NCI-H460 (cell line): ENCODE measurements around the gene LMNTD2. TPM values are rescaled to one million over a fixed set of nuclear protein-coding genes. Genes with fewer than 3 reads are reported as not detected.

Experiments used
- DNase-seq: peaks from one replicate; pipeline ENCODE4 v3.0.0-alpha.2; 2016; ENCODE audit warnings: low read depth; ENCODE audit errors: extremely low read depth
- total RNA-seq: library from RNA; depleted of rRNA; stranded (reverse); fragments of >200 nt; shearing (Covaris generic); gene quantifications from 2 replicates; pipeline ENCODE4 v1.2.3, GENCODE V29; 2014

The LMNTD2 gene
- total RNA-seq, 1 experiment from 2014 or later: 1.8 TPM

DNA sequence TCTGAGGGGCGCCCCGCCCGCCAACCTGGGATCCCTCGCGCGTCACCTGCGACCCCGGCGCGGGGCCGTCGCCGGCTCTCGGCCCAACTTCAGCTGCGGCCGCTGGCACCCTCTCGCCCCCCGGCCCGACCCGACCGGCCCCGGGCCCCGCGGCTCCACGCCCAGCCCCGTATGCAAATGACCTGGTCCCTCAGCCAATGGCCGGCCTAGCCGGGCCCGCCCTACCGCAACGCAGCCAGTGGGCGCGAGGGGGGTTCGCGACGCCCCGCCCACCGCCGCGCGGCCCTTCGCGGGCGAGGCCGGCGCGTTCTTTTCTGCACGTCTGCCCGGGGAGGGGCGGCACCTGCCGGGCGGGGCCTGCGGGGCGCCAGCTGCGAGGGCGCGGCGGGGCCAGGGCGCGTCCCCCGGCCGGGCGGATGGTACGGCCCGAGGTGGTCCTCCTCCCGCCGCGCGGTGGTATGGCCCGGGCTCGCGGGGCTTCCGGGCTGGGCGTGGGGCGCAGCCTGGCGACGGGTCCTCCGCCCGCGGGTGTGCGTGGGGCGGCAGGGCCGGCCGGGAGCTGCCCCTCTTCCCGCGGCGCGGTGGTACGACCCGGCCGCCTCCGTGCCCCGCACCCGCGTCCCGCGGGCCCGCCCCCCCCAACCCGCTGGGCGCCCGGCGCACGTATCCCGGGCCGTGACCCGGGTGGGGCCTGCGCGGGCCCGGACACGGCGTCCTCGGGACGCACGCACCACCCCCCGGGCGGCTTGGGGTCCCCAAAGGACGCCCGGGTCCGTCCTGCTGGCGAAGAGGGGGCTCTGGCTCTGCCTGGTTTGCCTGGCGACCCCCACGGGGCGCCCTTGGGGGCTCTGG lies 8.0 kb upstream of the LMNTD2 start:
- DNase-seq: peak; percentile 86

- DNase-seq: no peak
These were observed 7.2 kb upstream of the LMNTD2 start for GRCh38 chr11:567629-568292.

- DNase-seq: no peak
These were observed 6.6 kb upstream of the LMNTD2 start for GRCh38 chr11:567011-567628.

DNA sequence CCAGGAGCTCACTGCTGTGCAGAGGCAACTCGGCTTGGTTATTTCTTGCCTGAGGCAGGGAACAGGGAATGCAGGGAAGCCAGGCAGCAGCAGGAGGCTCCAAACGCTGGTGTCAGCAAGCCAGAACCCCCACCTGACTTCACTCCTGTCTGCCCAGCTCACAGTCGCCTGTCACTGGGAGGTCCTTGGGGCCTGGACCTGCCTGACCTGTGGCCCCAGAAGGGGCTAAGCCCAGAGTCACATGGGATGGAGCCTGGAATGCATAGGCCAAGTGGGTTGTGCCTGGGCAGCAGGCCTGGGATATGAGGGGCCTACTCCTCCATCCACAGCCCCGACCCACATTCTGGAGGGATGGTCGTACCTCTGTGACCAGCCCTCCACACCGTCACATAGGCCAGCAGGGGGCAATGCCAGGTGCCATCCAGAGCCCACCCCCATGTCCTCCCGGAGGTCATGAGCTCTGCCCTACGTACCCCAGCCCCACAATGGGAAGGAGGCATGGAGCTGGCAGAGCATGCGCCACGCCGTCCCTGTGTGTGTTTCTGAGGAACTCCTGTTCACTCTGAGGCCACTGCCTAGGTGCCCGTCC lies 5.5 kb upstream of the LMNTD2 start:
- DNase-seq: no peak

- DNase-seq: no peak
These were observed 3.5 kb upstream of the LMNTD2 start for GRCh38 chr11:563812-564578.

DNA sequence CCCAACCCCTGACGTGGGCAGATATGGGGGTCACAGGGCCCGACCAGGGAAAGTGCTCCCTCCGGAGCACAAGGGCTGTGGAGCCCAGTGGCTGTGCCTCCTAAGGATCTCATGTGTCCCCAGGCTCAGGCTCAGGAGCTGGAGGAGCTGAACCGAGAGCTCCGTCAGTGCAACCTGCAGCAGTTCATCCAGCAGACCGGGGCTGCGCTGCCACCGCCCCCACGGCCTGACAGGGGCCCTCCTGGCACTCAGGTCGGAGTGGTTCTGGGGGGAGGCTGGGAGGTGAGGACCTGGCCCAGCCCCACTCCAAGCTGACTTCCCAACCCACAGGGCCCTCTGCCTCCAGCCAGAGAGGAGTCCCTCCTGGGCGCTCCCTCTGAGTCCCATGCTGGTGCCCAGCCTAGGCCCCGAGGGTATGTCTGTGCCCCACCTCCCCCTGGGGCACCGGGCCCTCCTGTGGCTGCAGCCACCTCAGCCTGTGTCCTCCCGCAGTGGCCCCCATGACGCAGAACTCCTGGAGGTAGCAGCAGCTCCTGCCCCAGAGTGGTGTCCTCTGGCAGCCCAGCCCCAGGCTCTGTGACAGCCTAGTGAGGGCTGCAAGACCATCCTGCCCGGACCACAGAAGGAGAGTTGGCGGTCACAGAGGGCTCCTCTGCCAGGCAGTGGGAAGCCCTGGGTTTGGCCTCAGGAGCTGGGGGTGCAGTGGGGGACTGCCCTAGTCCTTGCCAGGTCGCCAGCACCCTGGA lies 2.7 kb upstream of the LMNTD2 start:
- no peak for DNase-seq

DNA sequence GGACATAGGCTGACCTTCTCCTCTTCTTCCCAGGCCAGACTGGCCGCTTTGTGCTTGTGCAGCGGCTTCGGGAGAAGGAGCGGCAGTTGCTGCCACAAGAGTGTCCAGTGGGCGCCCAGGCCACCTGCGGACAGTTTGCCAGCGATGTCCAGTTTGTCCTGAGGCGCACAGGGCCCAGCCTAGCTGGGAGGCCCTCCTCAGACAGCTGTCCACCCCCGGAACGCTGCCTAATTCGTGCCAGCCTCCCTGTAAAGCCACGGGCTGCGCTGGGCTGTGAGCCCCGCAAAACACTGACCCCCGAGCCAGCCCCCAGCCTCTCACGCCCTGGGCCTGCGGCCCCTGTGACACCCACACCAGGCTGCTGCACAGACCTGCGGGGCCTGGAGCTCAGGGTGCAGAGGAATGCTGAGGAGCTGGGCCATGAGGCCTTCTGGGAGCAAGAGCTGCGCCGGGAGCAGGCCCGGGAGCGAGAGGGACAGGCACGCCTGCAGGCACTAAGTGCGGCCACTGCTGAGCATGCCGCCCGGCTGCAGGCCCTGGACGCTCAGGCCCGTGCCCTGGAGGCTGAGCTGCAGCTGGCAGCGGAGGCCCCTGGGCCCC lies 1.6 kb upstream of the LMNTD2 start:
- no peak for DNase-seq

DNA sequence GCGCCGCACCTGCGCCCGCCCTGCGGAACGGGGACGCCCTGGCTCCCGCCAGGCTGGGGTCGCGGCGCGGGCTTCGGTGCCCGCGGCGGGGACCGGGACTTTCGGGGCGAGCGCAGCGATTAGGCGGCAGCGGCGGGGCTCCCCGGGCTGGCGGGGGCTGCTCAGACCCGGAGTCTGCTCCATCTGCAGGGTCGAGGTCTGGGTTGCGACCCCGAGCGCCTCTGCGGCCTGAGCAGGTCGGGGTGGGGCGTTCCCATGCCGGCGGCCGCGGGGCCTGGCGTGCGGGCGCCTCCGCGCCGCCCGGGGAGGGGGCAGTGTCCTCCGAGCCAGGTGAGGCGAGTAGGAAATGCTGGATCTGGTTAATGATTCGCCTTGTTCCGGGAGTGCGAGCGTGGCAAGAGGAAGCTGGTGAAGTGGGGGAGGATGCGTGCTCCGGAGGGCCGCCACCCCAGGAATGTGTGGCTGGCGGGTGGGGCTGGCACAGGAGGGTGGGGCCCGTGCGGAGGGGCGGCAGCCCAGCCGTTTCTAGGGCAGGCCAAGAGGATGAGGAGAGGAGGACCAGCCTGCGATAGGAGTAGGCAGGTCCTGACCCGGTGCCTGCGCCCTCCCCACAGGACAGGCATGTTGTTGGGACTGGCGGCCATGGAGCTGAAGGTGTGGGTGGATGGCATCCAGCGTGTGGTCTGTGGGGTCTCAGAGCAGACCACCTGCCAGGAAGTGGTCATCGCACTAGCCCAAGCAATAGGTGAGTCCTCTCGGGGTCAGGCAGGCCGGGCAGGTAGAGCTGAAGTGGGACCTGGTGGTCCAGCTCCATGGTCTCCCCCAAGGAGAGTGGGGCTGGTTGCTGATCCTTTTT lies 838 bp upstream of the LMNTD2 start:
- DNase-seq: no peak

- DNase-seq: no peak
These were observed 730 bp downstream of the LMNTD2 start for GRCh38 chr11:559712-560304.

DNA sequence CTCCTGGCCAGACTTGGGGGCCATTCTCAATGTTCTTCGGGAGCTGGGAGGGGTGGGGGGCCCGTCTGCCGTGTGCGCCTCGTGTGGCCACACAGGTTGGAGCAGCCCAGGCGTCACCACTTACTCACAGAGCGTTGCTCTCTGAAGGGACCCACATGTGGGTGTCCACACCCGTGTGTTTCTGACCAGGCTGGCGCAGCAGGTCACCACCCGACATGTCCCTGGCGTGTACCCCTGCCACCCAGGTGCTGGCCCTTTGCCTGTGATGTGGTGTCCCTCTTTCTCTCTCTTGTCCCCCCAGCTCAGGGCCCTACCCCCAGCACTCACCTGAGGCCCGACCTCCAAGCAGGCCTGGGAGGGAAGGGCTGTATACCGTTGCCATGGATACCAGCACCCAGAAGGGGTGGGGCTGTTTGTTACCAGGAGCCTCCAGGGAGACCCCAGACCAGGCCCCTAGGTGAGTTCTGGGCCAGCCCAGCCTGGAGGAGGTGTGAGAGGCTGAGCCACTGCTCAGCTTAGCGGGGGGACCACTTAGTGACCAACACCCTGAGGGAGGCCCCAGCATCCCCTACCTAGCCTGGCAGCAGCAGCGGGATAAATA lies 1.4 kb downstream of the LMNTD2 start:
- no peak for DNase-seq

GRCh38 chr11:558503-558902 lies 2.0 kb downstream of the LMNTD2 start:
- DNase-seq: no peak

- DNase-seq: no peak
These were observed 3.0 kb downstream of the LMNTD2 start for GRCh38 chr11:557328-558132.

GRCh38 chr11:556662-557256 lies 3.8 kb downstream of the LMNTD2 start:
- no peak for DNase-seq

GRCh38 chr11:555780-556661 lies 4.5 kb downstream of the LMNTD2 start:
- DNase-seq: no peak

DNA sequence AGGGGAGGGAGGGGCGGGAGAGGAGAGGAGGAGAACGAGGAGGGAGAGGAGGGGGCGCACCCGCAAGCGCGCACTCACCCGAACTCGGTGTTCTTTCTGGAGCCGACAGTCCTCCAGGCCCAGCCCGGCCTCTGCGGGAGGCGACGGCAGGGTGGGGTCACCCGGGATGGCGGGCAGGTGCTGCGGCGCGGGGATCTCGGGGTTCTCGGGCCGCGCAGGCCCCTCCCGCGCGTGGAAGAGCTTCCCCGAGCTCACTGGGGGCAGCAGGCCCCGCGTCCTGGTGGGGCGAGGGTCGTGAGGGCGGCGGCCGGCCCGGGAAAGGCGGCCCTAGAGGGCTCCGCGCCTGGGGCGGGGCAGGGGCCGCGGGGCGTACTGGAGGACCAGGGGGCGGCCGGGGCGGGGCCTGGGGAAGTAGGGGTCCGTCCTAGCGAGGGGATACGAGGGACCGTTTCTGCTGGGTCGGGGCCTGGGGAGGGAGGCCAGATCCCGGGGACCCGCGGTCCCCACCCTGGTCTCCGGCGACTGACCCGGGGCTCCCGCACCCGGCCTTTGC lies 5.2 kb downstream of the LMNTD2 start:
- DNase-seq: no peak
